ENCODE measurements around the gene PPP1R9B. TPM values are rescaled to one million over a fixed set of nuclear protein-coding genes. Genes with fewer than 3 reads are reported as not detected.

The PPP1R9B gene
- total RNA-seq, 1 experiment from 2014 or later = 21.7 TPM

DNA sequence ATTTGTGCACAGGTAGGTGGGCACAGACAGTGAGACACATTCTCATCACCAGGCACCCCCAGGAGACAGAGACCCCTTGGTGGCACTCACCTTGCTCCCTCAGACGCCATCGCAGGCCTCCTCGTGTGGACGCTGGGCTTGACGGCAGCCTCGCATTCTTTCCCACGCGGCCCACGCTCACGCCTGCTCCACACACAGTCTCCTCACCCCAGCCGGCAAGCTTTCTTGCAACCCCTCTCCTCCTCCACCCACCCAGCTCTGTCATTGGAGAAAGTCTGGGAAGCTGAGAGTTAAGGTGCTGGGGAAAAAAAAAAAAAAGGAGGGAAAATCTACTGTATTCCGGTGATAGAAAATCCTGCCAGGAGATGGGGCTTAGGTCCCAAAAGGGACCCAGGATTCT, 30.1 kb upstream of the PPP1R9B start:
- peaks cover 5% of the 10 kb centered on the region; the same call in 1 of the 2 replicates for H3K36me3 Mint-ChIP-seq
- ChIA-PET CTCF (interaction anchor here (1.1 to 2.1 kb wide), 3 partner anchors 20 to 117 kb away, joined by 3 to 9 read pairs (median 4); no protein-coding TSS in a partner anchor), POLR2A (no interaction called here)
- H3K27me3 Mint-ChIP-seq (ENCODE audit: low read depth) = peaks cover 6% of the 10 kb centered on the region; the same call in 1 of the 2 replicates
- ATAC-seq (no peak), DNase-seq (ENCODE audit: low spot score) (no peak)
- TF ChIP-seq, protein P1, sequence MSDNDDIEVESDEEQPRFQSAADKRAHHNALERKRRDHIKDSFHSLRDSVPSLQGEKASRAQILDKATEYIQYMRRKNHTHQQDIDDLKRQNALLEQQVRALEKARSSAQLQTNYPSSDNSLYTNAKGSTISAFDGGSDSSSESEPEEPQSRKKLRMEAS (CRISPR knock-in tag; IDR thresholded peaks at IDR 0.05) = no peak
- TF ChIP-seq, protein P2, sequence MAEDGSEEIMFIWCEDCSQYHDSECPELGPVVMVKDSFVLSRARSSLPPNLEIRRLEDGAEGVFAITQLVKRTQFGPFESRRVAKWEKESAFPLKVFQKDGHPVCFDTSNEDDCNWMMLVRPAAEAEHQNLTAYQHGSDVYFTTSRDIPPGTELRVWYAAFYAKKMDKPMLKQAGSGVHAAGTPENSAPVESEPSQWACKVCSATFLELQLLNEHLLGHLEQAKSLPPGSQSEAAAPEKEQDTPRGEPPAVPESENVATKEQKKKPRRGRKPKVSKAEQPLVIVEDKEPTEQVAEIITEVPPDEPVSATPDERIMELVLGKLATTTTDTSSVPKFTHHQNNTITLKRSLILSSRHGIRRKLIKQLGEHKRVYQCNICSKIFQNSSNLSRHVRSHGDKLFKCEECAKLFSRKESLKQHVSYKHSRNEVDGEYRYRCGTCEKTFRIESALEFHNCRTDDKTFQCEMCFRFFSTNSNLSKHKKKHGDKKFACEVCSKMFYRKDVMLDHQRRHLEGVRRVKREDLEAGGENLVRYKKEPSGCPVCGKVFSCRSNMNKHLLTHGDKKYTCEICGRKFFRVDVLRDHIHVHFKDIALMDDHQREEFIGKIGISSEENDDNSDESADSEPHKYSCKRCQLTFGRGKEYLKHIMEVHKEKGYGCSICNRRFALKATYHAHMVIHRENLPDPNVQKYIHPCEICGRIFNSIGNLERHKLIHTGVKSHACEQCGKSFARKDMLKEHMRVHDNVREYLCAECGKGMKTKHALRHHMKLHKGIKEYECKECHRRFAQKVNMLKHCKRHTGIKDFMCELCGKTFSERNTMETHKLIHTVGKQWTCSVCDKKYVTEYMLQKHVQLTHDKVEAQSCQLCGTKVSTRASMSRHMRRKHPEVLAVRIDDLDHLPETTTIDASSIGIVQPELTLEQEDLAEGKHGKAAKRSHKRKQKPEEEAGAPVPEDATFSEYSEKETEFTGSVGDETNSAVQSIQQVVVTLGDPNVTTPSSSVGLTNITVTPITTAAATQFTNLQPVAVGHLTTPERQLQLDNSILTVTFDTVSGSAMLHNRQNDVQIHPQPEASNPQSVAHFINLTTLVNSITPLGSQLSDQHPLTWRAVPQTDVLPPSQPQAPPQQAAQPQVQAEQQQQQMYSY (CRISPR knock-in tag; IDR thresholded peaks at IDR 0.05) = no peak
- TF ChIP-seq FOXP1 (CRISPR knock-in tag; IDR thresholded peaks at IDR 0.05; ENCODE audit: borderline replicate concordance) (no peak), GABPB1 (CRISPR knock-in tag; IDR thresholded peaks at IDR 0.05) (no peak), ZBTB21 (CRISPR knock-in tag; IDR thresholded peaks at IDR 0.05; ENCODE audit: borderline replicate concordance) (no peak)
- H3K4me1 Mint-ChIP-seq = peaks cover 47% of the 10 kb centered on the region
- H3K4me3 Mint-ChIP-seq = no peak overlapping the region
- no peaks in the 10 kb centered on the region for H3K9me3 Mint-ChIP-seq
- H3K27ac Mint-ChIP-seq = no peak overlapping the region

DNA sequence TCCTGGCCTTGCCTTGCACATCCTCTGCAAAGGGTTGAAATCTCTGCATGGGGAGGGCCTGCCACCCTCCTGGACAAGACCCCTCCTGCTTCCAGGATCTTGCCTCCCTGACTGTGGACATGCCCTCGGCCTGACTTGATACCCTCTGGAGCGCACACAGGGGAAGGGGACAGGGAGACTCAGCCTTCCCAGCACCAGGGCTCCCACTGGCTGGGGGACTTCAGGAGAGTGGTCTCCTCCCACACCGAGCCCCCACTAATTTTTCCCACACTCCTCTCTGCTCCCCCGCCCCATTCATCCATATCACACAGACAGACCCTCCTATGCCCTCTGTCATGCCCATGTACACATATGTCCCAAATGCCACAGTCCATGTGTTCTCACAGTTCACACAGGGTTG, 29.6 kb upstream of the PPP1R9B start:
- Mint-ChIP-seq H3K27me3 (ENCODE audit: low read depth) (peaks cover 6% of the 10 kb centered on the region; the same call in 1 of the 2 replicates), H3K9me3 (no peaks in the 10 kb centered on the region), H3K4me3 (no peak overlapping the region), H3K36me3 (no peaks in the 10 kb centered on the region), H3K27ac (no peak overlapping the region), H3K4me1 (peaks cover 44% of the 10 kb centered on the region)
- no peak for TF ChIP-seq FOXK1 (CRISPR knock-in tag; IDR thresholded peaks at IDR 0.05)
- TF ChIP-seq FOXJ3 (CRISPR knock-in tag; IDR thresholded peaks at IDR 0.05; ENCODE audit: borderline replicate concordance) = no peak
- TF ChIP-seq RELA (CRISPR knock-in tag; IDR thresholded peaks at IDR 0.05; ENCODE audit: borderline replicate concordance) = no peak
- no peak for TF ChIP-seq MYBL2 (CRISPR knock-in tag; IDR thresholded peaks at IDR 0.05)
- no peak for TF ChIP-seq NR3C1 (CRISPR knock-in tag; conservative IDR thresholded peaks at IDR 0.05; ENCODE audit: low read depth)
- TF ChIP-seq, protein P3, sequence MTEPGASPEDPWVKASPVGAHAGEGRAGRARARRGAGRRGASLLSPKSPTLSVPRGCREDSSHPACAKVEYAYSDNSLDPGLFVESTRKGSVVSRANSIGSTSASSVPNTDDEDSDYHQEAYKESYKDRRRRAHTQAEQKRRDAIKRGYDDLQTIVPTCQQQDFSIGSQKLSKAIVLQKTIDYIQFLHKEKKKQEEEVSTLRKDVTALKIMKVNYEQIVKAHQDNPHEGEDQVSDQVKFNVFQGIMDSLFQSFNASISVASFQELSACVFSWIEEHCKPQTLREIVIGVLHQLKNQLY (CRISPR knock-in tag; IDR thresholded peaks at IDR 0.05) = no peak
- TF ChIP-seq, protein P4, sequence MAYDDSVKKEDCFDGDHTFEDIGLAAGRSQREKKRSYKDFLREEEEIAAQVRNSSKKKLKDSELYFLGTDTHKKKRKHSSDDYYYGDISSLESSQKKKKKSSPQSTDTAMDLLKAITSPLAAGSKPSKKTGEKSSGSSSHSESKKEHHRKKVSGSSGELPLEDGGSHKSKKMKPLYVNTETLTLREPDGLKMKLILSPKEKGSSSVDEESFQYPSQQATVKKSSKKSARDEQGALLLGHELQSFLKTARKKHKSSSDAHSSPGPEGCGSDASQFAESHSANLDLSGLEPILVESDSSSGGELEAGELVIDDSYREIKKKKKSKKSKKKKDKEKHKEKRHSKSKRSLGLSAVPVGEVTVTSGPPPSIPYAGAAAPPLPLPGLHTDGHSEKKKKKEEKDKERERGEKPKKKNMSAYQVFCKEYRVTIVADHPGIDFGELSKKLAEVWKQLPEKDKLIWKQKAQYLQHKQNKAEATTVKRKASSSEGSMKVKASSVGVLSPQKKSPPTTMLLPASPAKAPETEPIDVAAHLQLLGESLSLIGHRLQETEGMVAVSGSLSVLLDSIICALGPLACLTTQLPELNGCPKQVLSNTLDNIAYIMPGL (CRISPR knock-in tag; IDR thresholded peaks at IDR 0.05) = no peak
- TF ChIP-seq, protein P5, sequence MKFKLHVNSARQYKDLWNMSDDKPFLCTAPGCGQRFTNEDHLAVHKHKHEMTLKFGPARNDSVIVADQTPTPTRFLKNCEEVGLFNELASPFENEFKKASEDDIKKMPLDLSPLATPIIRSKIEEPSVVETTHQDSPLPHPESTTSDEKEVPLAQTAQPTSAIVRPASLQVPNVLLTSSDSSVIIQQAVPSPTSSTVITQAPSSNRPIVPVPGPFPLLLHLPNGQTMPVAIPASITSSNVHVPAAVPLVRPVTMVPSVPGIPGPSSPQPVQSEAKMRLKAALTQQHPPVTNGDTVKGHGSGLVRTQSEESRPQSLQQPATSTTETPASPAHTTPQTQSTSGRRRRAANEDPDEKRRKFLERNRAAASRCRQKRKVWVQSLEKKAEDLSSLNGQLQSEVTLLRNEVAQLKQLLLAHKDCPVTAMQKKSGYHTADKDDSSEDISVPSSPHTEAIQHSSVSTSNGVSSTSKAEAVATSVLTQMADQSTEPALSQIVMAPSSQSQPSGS (CRISPR knock-in tag; IDR thresholded peaks at IDR 0.05; ENCODE audit: borderline replicate concordance, low read depth) = no peak
- no peak for TF ChIP-seq NR2C2 (CRISPR knock-in tag; IDR thresholded peaks at IDR 0.05)
- TF ChIP-seq, protein P6, sequence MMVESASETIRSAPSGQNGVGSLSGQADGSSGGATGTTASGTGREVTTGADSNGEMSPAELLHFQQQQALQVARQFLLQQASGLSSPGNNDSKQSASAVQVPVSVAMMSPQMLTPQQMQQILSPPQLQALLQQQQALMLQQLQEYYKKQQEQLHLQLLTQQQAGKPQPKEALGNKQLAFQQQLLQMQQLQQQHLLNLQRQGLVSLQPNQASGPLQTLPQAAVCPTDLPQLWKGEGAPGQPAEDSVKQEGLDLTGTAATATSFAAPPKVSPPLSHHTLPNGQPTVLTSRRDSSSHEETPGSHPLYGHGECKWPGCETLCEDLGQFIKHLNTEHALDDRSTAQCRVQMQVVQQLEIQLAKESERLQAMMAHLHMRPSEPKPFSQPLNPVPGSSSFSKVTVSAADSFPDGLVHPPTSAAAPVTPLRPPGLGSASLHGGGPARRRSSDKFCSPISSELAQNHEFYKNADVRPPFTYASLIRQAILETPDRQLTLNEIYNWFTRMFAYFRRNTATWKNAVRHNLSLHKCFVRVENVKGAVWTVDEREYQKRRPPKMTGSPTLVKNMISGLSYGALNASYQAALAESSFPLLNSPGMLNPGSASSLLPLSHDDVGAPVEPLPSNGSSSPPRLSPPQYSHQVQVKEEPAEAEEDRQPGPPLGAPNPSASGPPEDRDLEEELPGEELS (CRISPR knock-in tag; IDR thresholded peaks at IDR 0.05) = no peak
- TF ChIP-seq, protein P7, sequence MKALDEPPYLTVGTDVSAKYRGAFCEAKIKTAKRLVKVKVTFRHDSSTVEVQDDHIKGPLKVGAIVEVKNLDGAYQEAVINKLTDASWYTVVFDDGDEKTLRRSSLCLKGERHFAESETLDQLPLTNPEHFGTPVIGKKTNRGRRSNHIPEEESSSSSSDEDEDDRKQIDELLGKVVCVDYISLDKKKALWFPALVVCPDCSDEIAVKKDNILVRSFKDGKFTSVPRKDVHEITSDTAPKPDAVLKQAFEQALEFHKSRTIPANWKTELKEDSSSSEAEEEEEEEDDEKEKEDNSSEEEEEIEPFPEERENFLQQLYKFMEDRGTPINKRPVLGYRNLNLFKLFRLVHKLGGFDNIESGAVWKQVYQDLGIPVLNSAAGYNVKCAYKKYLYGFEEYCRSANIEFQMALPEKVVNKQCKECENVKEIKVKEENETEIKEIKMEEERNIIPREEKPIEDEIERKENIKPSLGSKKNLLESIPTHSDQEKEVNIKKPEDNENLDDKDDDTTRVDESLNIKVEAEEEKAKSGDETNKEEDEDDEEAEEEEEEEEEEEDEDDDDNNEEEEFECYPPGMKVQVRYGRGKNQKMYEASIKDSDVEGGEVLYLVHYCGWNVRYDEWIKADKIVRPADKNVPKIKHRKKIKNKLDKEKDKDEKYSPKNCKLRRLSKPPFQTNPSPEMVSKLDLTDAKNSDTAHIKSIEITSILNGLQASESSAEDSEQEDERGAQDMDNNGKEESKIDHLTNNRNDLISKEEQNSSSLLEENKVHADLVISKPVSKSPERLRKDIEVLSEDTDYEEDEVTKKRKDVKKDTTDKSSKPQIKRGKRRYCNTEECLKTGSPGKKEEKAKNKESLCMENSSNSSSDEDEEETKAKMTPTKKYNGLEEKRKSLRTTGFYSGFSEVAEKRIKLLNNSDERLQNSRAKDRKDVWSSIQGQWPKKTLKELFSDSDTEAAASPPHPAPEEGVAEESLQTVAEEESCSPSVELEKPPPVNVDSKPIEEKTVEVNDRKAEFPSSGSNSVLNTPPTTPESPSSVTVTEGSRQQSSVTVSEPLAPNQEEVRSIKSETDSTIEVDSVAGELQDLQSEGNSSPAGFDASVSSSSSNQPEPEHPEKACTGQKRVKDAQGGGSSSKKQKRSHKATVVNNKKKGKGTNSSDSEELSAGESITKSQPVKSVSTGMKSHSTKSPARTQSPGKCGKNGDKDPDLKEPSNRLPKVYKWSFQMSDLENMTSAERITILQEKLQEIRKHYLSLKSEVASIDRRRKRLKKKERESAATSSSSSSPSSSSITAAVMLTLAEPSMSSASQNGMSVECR (CRISPR knock-in tag; IDR thresholded peaks at IDR 0.05; ENCODE audit: borderline replicate concordance) = no peak
- no peak for TF ChIP-seq SP1 (CRISPR knock-in tag; conservative IDR thresholded peaks at IDR 0.05)
- POLR2A ChIA-PET = no interaction called here
- CTCF ChIA-PET = interaction anchor here (2.1 kb wide), 1 partner anchor 20 kb away, joined by 9 read pairs; no protein-coding TSS in a partner anchor
- ATAC-seq = no peak
- DNase-seq (ENCODE audit: low spot score) = no peak

Data from WTC11 (cell line).